HepG2 (cell line): ENCODE data around the gene RCCD1. TPM values are rescaled to one million over a fixed set of nuclear protein-coding genes. Genes with fewer than 3 reads are reported as not detected.
A peak's percentile ranks its signal among the peaks of the same experiment; 100 is the strongest.

Experiments
- ARHGAP35 ChIP-seq: sonication (generic); formaldehyde crosslinking; IDR thresholded peaks from 2 replicates; pipeline ENCODE4 v1.9.0; 2022; ENCODE audit warnings: mild to moderate bottlenecking, inconsistent platforms, moderate library complexity, missing genetic modification reagents, borderline replicate concordance
- CSRNP1 ChIP-seq: sonication (generic); formaldehyde crosslinking; IDR thresholded peaks from 2 replicates; pipeline ENCODE4 v1.8.1; 2023; ENCODE audit warnings: mild to moderate bottlenecking, missing genetic modification reagents
- ETV5 ChIP-seq: IDR thresholded peaks from 2 replicates; pipeline ENCODE4 v1.6.1; 2018; ENCODE audit warnings: missing biosample characterization, missing genetic modification reagents, inconsistent platforms, borderline replicate concordance
- LCORL ChIP-seq, 2 experiments: fragments of 450-650 bp in 1 of 2; sonication (generic) in 1 of 2; formaldehyde crosslinking in 1 of 2; IDR thresholded peaks; 2 replicates each; pipeline versions ENCODE4 v1.5.0 to v1.6.1; 2017 to 2020; ENCODE audit warnings: antibody characterized with exemption in 1 of 2, missing genetic modification reagents in 1 of 2
- PHF21A ChIP-seq: sonication (generic); formaldehyde crosslinking; IDR thresholded peaks from 2 replicates; pipeline ENCODE4 v1.5.0; 2020; ENCODE audit warnings: mild to moderate bottlenecking, missing genetic modification reagents
- SMAD1 ChIP-seq: sonication (generic); formaldehyde crosslinking; IDR thresholded peaks from 2 replicates; pipeline ENCODE4 v1.4.0; 2020; ENCODE audit warnings: missing genetic modification reagents, low read depth, mild to moderate bottlenecking, borderline replicate concordance
- XBP1 ChIP-seq: sonication (generic); formaldehyde crosslinking; IDR thresholded peaks from 2 replicates; pipeline ENCODE4 v1.5.0; 2020; ENCODE audit warnings: missing genetic modification reagents
- ZBTB38 ChIP-seq: sonication (generic); formaldehyde crosslinking; IDR thresholded peaks from 2 replicates; pipeline ENCODE4 v1.5.1; 2020; ENCODE audit warnings: mild to moderate bottlenecking, missing genetic modification reagents
- ZNF10 ChIP-seq: sonication (generic); formaldehyde crosslinking; IDR thresholded peaks from 2 replicates; pipeline ENCODE4 v1.4.0; 2020; ENCODE audit warnings: mild to moderate bottlenecking, low read depth, missing genetic modification reagents, borderline replicate concordance
- ZNF160 ChIP-seq: sonication (generic); formaldehyde crosslinking; IDR thresholded peaks from 2 replicates; pipeline ENCODE4 v1.8.0; 2022; ENCODE audit warnings: mild to moderate bottlenecking, inconsistent platforms, missing genetic modification reagents
- ZNF549 ChIP-seq: sonication (generic); formaldehyde crosslinking; IDR thresholded peaks from 2 replicates; pipeline ENCODE4 v1.5.0; 2020; ENCODE audit warnings: missing genetic modification reagents
- ZNF674 ChIP-seq: sonication (generic); formaldehyde crosslinking; IDR thresholded peaks from 2 replicates; pipeline ENCODE4 v1.5.0; 2020; ENCODE audit warnings: low read depth, mild to moderate bottlenecking, missing genetic modification reagents
- ZNF773 ChIP-seq: sonication (generic); formaldehyde crosslinking; IDR thresholded peaks from 2 replicates; pipeline ENCODE4 v1.4.0; 2020; ENCODE audit warnings: missing genetic modification reagents, borderline replicate concordance
- polyA plus RNA-seq, 8 experiments: library from polyadenylated mRNA; depleted of rRNA in 3 of 8; stranded (reverse) in 7 of 8; unstranded in 1 of 8; fragments of >200 nt; fragmentation: Illumina TruSeq in 4 of 8; extraction: Trizol in 4 of 8; gene quantifications; 2 replicates each; pipeline versions ENCODE4 v1.2.1 to v1.2.3, GENCODE V29; 2011 to 2016; ENCODE audit warnings: low read depth in 4 of 8, missing spikeins in 1 of 8, mixed read lengths in 1 of 8; ENCODE audit not compliant: insufficient read depth in 1 of 8
- total RNA-seq, 5 experiments: library from RNA; depleted of rRNA; stranded (reverse); fragments of >200 nt; fragmentation: Illumina TruSeq; extraction: Trizol; gene quantifications; 2 replicates each; pipeline ENCODE4 v1.2.3, GENCODE V29; 2016; ENCODE audit warnings: low read depth in 1 of 5
- TF ChIP-seq, protein P1 (sequence below): sonication (generic); formaldehyde crosslinking; IDR thresholded peaks from 2 replicates; pipeline ENCODE4 v1.8.0; 2023; ENCODE audit warnings: mild to moderate bottlenecking, missing genetic modification reagents
- TF ChIP-seq, protein P2 (sequence below): sonication (generic); formaldehyde crosslinking; IDR thresholded peaks from 2 replicates; pipeline ENCODE4 v1.4.0; 2020; ENCODE audit warnings: low read depth, mild to moderate bottlenecking, missing genetic modification reagents
- TF ChIP-seq, protein P3 (sequence below): sonication (generic); formaldehyde crosslinking; conservative IDR thresholded peaks from 2 replicates; pipeline ENCODE4 v1.8.0; 2022; ENCODE audit warnings: missing genetic modification reagents
- TF ChIP-seq, protein P4 (sequence below): IDR thresholded peaks from 2 replicates; pipeline ENCODE4 v1.6.1; 2016; ENCODE audit warnings: missing compliant biosample characterization, missing genetic modification reagents, borderline replicate concordance
- TF ChIP-seq, protein P5 (sequence below): sonication (generic); formaldehyde crosslinking; IDR thresholded peaks from 2 replicates; pipeline ENCODE4 v1.4.0; 2020; ENCODE audit warnings: missing genetic modification reagents, borderline replicate concordance

Gene RCCD1
- total and polyA plus RNA-seq, 2 of the 13 experiments (the other 11 are each of a cell fraction or from before 2014, with no cell fraction given) = 14.1 to 15.1 TPM

GRCh38 chr15:90994417-90995311 lies 40.0 kb downstream of the RCCD1 start, which contains the start of gene PRC1 (continued):
- TF ChIP-seq ETV5 (peak; percentile 34; the same call in 1 of the 2 replicates), ZNF549 (CRISPR knock-in tag) (no peak), ZNF674 (CRISPR knock-in tag) (no peak), CSRNP1 (CRISPR knock-in tag) (peak; percentile 93; the same call in 1 of the 2 replicates), ZBTB38 (peak; percentile 83), PHF21A (CRISPR knock-in tag) (peak; percentile 58; the same call in 1 of the 2 replicates), ZNF773 (CRISPR knock-in tag) (no peak), XBP1 (CRISPR knock-in tag) (peak; percentile 39; the same call in 1 of the 2 replicates), LCORL (IDR thresholded peaks at IDR 0.05) (no peak), LCORL (CRISPR knock-in tag; IDR thresholded peaks at IDR 0.05) (peak; percentile 57; the same call in 1 of the 2 replicates), ARHGAP35 (CRISPR knock-in tag) (no peak; the same call in 1 of the 2 replicates), SMAD1 (CRISPR knock-in tag) (no peak), ZNF10 (CRISPR knock-in tag) (no peak), ZNF160 (CRISPR knock-in tag) (0 out of 2 replicates have a peak, but pooled peaks have one; percentile 59)
- TF ChIP-seq, protein P1, sequence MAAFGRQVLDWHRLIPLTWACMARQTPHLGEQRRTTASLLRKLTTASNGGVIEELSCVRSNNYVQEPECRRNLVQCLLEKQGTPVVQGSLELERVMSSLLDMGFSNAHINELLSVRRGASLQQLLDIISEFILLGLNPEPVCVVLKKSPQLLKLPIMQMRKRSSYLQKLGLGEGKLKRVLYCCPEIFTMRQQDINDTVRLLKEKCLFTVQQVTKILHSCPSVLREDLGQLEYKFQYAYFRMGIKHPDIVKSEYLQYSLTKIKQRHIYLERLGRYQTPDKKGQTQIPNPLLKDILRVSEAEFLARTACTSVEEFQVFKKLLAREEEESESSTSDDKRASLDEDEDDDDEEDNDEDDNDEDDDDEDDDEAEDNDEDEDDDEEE = 0 out of 2 replicates have a peak, but pooled peaks have one; percentile 49
- TF ChIP-seq, protein P2, sequence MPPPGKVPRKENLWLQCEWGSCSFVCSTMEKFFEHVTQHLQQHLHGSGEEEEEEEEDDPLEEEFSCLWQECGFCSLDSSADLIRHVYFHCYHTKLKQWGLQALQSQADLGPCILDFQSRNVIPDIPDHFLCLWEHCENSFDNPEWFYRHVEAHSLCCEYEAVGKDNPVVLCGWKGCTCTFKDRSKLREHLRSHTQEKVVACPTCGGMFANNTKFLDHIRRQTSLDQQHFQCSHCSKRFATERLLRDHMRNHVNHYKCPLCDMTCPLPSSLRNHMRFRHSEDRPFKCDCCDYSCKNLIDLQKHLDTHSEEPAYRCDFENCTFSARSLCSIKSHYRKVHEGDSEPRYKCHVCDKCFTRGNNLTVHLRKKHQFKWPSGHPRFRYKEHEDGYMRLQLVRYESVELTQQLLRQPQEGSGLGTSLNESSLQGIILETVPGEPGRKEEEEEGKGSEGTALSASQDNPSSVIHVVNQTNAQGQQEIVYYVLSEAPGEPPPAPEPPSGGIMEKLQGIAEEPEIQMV (CRISPR knock-in tag) = no peak
- TF ChIP-seq, protein P3, sequence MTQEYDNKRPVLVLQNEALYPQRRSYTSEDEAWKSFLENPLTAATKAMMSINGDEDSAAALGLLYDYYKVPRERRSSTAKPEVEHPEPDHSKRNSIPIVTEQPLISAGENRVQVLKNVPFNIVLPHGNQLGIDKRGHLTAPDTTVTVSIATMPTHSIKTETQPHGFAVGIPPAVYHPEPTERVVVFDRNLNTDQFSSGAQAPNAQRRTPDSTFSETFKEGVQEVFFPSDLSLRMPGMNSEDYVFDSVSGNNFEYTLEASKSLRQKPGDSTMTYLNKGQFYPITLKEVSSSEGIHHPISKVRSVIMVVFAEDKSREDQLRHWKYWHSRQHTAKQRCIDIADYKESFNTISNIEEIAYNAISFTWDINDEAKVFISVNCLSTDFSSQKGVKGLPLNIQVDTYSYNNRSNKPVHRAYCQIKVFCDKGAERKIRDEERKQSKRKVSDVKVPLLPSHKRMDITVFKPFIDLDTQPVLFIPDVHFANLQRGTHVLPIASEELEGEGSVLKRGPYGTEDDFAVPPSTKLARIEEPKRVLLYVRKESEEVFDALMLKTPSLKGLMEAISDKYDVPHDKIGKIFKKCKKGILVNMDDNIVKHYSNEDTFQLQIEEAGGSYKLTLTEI = no peak
- TF ChIP-seq, protein P4, sequence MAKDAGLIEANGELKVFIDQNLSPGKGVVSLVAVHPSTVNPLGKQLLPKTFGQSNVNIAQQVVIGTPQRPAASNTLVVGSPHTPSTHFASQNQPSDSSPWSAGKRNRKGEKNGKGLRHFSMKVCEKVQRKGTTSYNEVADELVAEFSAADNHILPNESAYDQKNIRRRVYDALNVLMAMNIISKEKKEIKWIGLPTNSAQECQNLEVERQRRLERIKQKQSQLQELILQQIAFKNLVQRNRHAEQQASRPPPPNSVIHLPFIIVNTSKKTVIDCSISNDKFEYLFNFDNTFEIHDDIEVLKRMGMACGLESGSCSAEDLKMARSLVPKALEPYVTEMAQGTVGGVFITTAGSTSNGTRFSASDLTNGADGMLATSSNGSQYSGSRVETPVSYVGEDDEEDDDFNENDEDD (CRISPR knock-in tag) = peak; percentile 98
- TF ChIP-seq, protein P5, sequence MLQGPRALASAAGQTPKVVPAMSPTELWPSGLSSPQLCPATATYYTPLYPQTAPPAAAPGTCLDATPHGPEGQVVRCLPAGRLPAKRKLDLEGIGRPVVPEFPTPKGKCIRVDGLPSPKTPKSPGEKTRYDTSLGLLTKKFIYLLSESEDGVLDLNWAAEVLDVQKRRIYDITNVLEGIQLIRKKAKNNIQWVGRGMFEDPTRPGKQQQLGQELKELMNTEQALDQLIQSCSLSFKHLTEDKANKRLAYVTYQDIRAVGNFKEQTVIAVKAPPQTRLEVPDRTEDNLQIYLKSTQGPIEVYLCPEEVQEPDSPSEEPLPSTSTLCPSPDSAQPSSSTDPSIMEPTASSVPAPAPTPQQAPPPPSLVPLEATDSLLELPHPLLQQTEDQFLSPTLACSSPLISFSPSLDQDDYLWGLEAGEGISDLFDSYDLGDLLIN (CRISPR knock-in tag) = peak; percentile 39; the same call in 1 of the 2 replicates
